GM19351 (cell line): ENCODE results near the gene FAM174B.

Experiments
- ATAC-seq: cut with Tn5 transposase; IDR thresholded peaks from one replicate; pipeline ENCODE4 v1.9.1; 2021; ENCODE audit warnings: mild to moderate bottlenecking, moderate library complexity; ENCODE audit not compliant: unreplicated experiment

The FAM174B gene

GRCh38 chr15:92602267-92602593 lies 53.3 kb downstream of the FAM174B start:
- ATAC-seq = no peak

GRCh38 chr15:92601592-92602266 lies 53.8 kb downstream of the FAM174B start:
- ATAC-seq = no peak

- no peak for ATAC-seq
Measured at GRCh38 chr15:92600856-92601255, 54.7 kb downstream of the FAM174B start.

DNA sequence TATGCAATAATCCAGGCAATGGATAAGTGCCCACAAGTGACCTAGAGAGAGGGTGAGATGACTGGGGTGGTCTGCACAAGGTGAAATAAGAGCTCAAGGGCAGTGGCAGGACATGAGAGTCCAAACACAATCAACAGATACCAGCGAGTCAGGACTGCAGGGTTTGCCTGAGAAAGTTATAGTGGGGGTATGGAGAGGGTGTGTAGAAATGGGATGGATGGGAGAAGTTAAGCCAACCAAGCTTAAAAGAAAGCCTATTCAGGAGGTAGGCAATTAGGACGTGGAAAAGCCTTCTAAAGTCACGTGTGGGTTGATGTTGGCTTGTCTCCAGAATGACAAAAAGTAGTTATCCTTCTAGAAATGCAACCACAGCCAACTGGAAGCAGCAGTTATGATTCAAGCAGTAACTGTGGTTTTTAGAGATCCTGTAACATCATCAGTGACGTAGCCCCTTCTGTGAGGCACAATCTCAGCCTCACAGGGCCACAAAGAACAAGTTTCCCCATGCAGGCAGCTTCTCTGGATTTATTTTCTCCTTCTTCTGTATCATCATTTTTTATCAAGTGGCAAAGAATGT lies 56.1 kb downstream of the FAM174B start:
- ATAC-seq = no peak

DNA sequence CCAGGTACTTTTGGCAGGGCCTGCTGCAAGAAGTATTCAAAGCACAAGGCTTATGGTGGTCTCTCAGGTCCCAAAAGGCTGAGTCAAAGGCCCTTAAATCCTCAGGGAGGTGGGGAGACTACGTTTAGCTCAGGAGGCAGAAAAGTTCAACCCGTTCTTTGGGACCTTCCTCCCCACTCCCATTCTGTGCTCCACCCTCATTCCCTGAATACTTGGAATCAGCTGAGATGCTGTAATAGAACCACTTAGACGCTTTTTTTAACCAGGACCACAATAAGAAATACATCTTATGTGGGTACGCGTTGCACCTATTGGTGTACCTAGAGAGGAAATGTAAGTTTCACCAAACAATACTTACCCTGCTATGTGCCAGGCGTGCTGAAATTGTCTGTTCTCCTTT lies 58.0 kb downstream of the FAM174B start:
- ATAC-seq = no peak

DNA sequence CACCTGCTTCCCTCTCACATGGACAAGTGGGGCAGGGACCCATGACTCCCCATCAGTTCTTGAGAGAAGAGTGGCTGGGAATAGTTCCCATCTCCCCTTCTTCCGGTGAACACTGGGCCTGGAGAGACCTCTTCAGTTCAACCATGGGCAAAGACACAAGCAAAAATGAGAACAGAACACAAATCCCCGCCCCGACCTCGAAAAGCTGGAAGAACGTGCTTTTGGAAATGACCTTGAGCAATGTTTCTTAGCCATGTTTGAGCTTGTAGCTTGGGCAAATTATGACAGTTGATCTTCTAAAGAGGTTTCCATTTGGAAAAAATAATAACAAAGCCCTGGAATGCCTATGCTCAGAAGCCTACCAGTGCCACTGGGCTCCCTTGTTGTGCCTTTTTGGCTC lies 59.0 kb downstream of the FAM174B start:
- no peak for ATAC-seq

GRCh38 chr15:92595506-92596381 lies 59.8 kb downstream of the FAM174B start:
- no peak for ATAC-seq

DNA sequence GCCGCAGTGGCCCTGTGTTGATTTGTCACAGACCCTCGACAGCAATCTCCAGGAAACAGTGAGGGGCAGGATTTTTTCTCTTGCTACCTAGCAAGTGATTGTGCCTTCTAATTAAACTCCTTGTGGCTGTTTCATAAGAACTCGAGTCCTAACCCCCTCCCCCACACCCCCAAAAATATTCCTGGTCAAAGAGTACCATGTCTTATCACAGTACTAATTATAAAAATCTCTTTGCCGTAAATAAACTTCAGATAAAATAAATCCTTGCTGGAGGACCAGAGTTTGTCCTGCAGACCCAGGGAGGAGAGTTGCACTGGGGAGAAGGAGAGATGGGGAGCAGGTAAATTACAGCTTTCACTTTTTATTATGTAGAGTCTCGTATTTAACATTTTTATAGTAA lies 64.3 kb downstream of the FAM174B start:
- no peak for ATAC-seq

- no peak for ATAC-seq
Measured at GRCh38 chr15:92586966-92587365, 68.6 kb downstream of the FAM174B start.

- ATAC-seq = no peak
Measured at GRCh38 chr15:92586383-92586942, 69.1 kb downstream of the FAM174B start.

DNA sequence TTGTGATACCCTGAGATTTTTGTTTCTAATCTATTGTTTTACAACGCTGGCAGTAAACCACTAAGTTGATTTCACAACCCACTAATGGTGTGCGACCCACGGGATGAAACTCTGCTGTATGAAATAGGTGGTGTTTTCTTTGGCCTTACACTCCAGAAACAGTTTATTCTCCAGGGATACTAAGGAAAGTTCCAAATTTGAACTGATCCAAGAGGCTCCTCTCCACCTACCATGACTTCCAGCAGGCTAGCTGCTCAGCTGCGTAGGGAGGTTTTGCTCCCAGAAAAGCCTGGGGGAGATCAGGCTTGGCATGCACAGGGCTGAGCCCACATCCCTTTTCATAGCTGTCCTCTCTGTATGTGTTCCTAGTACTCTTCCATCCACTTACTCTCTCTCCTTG lies 71.5 kb downstream of the FAM174B start:
- no peak for ATAC-seq

DNA sequence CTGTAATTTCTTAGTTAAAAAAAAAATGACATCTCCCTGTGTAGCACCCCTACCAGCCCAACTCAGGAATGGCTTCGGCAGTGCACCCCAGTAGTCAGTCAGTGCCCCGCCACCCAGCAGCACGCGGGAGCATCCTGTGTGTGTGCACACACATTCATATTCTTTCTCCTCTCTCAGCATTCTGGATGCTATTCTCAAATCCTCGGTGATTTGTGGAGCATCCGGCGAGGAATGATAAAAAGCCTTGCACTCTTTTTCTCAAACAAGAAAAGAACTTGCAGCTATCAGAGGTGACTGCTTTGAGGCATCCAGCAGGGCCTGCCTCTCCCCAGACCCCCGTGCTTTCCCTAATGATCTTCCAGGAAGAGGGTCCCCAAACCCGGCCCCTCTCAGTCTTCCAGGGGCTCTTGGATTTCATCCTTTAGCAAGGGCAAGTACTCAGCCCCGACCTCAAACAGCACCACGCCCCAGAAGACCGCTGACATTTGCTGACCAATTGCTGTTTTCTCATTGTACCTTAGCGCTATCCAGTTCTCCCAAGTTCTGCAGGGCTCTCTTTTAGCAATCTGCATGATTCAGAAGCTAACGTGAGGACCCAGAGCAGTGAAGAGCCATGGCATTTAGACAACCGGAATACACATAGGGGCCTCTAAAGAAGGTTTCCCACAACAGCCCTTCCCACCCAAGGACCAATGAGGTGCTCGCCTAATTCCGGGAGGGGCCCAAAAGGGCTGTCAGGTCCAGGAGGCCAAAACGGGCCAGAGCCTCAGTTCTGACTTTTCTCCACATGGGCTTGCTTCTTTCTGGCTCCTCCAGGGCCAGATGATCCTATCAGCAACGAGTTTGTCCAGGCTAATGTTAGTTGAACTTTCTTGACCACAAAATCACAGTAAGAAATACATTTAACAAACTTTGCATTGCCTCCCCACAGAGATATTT lies 72.2 kb downstream of the FAM174B start:
- no peak for ATAC-seq

GRCh38 chr15:92582206-92582605 lies 73.4 kb downstream of the FAM174B start:
- ATAC-seq = no peak

- no peak for ATAC-seq
Measured at GRCh38 chr15:92580933-92581445, 74.6 kb downstream of the FAM174B start.

- no peak for ATAC-seq
Measured at GRCh38 chr15:92580521-92580920, 75.1 kb downstream of the FAM174B start.

- no peak for ATAC-seq
Measured at GRCh38 chr15:92579931-92580470, 75.6 kb downstream of the FAM174B start.

- ATAC-seq = no peak
Measured at GRCh38 chr15:92579486-92579885, 76.1 kb downstream of the FAM174B start.

DNA sequence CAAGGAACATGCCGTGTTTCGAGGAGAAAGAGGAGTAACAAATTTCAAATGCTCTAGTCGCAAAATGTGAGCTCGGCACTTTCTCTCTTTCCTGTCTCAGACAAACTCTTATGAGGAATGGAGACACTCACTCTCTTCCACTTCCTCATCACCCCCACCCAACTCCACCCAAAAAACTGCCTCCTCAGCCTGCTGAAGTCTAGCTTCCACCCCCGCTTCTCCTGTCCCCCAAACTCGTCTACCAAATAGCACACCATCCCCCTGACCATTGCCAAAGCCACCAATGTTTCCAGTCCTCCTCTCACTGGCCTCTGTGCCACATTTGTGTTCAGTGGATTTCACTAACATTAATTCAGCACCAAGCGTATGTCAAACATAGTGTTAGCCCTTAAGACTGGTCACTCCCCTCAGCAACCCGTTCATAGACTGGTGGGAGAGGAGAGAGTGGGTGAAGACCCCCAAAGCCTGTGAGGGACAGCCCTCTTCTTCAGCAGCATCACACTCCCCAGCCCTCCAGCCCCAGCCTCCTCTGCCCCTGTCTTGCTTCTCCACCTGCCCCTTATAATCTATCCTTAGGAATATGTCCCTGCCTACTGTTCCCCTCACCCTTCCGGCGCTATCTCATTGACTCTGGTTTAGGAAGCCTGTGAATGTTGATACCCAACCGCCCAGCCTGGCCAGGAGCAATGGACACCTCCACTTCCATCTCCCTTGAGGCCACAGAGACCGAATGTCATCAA lies 77.3 kb downstream of the FAM174B start:
- no peak for ATAC-seq

- ATAC-seq = no peak
Measured at GRCh38 chr15:92576597-92577200, 78.9 kb downstream of the FAM174B start.
